GM19372 (cell line): ENCODE results near the gene ZCCHC9.
A peak's percentile ranks its signal among the peaks of the same experiment; 100 is the strongest.
"Not testable (repeated sequence)": the region's sequence is repeated elsewhere in the genome, so short reads cannot be mapped to it uniquely, and the experiment has no call there.

ENCODE experiments used
- ATAC-seq: cut with Tn5 transposase; IDR thresholded peaks from one replicate; pipeline ENCODE4 v1.9.1; 2021; ENCODE audit warnings: mild to moderate bottlenecking, low read depth, moderate library complexity; ENCODE audit not compliant: unreplicated experiment

The ZCCHC9 gene, protein sequence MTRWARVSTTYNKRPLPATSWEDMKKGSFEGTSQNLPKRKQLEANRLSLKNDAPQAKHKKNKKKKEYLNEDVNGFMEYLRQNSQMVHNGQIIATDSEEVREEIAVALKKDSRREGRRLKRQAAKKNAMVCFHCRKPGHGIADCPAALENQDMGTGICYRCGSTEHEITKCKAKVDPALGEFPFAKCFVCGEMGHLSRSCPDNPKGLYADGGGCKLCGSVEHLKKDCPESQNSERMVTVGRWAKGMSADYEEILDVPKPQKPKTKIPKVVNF

DNA sequence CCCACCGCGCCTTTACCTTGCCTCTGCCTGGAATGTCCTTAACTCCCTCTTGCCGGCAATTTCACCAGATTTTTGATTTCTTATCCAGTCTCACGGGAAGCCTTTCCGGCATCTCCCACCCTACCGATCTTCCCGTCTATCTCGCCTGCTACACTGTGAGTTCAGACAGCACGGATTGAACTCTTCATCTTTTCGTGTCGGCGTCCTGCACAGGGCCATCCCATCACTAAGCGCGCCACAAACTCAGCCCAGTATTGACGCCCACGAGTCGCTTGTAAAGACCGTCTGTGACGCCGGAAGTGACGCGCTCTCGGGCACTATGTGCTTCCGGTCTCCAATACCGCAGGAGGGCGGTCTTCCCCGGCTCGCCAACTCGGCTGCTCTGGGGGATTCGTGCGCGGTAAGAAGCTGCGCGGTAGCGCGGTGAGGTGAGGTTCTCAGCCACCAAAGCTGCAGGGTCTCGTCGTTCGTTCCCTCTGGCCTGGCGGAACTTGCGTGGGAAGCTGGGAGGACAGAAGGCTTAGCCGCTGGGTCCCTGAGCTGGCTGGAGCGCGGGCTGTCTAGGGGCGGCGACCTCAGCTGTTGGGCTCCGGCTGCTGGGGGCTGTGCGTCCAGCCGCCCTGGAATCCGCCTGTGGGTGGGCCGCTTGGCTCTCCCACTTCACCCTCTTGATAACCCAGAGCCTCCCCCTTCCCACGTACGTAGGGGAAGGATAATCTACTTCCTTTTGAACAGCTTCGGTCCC is at the start of gene ZCCHC9:
TSS of gene ZCCHC9 (plus strand) at position 317 of the 745 bp plus-strand sequence. CDS start 3,171 bp downstream, outside the sequence.
- ATAC-seq: peak; percentile 96

DNA sequence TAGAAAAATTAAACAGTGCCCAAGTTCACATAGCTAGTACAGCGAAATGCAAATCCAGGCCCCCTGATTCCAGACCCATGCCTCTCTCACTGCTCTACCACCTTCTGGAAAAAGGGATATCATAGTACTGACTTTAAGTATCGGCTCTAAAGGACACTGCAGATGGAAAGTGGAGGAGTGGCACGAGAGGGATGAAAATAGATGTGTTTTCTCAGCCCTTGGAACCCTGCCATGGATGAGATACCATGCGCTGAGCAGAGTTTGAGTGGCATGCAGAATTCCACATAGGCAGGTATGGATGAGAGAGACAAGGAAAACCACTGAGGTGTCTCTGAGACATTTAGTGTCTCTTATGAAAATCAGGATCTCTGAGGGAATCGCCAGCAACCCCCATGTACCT is 49.5 kb upstream of the ZCCHC9 start:
- ATAC-seq: no peak

DNA sequence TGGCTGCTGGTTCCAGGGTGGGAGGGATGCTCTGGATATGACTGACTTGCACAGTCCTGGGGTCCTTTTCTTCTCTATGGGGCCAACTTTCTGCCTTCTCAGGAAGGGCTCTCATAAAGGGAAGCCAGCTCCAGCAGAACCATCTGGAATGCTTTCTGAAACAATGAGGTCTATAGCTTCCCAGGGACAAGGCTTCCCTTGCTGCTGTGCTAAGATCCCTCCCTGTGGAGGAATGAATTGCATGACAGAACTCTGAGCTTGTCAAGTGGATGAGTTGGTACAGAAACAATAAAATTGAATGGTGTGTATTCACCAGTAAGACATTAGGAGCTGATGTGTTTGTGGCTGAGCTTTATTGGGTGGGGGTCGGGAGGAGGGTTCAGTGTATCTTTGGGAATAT is 48.5 kb upstream of the ZCCHC9 start:
- ATAC-seq: no peak

DNA sequence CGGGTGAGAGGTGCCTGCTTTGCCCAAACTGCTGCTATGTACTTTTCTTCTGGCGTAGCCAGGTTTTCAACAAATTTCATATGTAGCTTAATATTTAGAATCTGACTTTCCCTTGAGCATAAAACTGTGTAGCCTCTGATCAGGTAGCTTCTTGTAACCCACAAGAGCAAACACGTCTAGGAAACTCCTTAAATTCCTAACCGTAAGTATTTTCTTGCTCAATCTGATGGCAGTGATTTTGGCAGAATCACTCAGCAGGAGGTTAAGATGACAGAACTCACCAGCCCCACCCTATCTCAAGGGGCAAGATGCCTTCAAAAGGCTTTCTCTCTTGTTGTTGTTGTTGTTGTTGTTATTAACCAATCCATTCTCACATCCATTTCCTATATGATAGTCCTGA is 47.5 kb upstream of the ZCCHC9 start:
- ATAC-seq: no peak

DNA sequence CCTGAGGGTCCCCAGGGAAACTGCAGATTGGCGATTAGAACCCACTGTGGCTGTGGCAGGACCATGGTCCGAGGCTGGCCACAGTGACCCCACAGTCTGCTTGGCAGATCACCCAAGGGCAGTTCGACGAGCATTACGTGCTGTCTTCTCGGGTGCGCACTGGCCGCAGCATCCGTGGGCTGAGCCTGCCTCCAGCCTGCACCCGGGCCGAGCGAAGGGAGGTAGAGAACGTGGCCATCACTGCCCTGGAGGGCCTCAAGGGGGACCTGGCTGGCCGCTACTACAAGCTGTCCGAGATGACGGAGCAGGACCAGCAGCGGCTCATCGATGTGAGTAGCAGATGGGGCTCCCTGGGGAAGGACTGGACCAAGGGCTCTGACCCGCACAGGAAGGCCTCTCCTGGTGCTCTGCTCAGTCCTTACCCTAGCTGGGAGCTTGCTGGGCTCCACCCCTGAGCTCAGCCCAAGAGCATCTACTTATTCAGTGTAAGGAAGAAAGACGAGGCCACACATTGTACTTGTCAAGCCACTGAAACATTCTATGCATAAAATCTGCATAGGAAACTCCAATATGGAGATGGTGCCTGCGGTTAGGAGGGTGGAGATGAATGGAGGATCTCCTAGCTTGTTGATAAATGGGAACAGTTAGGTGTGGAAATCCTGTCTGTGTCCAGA is 46.4 kb upstream of the ZCCHC9 start:
- no peak for ATAC-seq

DNA sequence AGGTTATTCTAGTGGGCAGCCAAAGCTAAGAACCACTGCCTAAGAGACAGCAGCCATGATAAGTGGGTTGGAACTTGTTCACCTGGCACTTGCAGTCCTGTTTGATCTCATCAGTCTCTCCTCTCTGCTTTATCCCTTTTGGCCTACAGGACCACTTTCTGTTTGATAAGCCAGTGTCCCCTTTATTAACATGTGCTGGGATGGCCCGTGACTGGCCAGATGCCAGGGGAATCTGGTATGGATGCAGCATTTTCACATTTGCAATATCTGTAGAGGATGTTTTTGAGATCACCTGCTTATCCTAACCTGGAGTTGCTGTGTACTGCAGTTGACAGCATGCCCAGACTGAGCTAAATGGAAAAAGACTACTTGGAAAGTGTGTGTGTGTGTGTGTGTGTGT is 44.6 kb upstream of the ZCCHC9 start:
- ATAC-seq: no peak

DNA sequence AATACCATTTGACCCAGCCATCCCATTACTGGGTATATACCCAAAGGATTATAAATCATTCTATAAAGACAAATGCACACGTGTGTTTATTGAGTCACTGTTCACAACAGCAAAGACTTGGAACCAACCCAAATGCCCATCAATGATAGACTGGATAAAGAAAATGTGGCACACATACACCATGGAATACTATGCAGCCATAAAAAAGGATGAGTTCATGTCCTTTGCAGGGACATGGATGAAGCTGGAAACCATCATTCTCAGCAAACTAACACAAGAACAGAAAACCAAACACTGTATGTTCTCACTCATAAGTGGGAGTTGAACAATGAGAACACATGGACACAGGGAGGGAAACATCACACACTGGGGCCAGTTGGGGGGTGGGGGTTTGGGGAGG is 38.6 kb upstream of the ZCCHC9 start:
- ATAC-seq: not testable (repeated sequence)

DNA sequence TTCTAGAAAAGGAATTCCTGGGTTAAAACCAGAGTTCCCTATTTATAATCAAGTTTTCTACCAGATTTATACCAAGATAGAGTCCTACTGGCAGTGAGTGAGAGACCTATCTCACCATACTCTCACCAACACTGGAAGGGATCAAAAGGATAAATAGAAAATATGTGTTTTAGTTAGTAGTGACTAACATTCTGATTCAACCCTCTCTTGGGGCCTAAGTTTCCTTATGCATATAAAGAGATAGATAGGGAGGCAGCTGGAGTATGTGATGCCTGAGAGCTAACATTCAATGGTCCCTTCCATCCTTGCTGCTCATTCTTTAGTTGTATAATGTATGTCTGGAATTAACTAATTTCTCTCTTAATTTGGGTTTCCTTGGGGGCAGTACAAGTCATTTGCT is 36.3 kb upstream of the ZCCHC9 start:
- no peak for ATAC-seq

DNA sequence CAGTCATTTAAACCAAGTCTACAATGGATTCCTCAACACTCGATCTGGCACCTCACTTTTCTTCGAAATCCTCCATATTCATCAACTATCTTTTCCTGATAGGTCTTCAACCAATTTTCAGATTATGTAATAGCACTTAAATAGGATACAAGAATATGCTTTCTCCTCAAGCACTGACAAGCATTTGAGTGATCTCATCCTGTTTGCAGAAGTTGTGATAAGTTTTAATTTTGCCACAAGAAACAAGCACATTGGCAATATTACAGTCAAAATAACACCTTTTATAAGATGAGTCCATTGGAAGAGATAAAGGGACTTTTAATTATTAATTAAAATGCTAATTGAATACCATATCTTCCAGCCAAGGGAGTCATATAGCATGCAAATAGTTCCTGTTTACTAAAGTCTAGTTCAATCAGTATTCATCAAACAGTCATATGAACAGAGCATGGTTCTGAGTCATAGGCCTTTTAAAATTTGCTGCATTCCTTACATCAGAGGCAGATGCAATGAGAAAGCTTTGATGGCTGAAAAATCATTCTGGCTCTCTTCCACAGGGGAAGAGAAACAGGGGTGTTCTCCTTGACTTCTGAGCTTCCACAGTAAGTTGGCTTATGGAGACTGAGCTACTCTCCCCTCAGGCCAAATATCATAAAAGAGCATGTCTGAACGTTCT is 32.7 kb upstream of the ZCCHC9 start:
- no peak for ATAC-seq

DNA sequence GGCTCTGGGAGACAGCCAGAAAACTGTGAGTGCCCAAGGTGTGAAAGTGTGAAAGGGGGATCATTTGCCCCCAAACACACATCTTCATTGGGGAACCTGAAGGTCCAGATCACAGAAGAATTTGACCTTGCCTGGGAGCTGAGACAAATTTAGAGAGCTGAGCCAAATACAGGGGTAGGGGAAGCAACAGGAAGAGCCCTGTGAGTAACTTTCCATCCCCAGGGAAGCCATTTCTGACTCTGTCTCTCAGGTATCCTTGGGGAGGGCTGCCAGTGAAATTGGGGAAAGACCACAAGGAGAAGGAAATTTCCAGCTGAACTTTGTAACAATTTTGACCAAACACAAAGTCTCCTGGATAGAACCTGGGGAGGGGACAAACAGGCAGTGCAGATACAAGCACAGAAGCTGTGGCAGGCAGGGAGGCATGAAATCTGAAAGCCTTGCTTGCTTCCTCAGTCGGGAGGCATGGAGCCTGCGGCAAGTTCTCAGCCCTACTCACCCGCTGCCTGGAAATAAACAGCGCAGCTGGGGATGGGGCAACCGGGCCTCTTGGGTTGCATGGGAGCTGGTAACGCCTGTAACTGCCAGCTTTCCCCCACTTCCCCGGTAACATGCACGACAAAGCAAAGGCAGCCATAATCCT is 31.5 kb upstream of the ZCCHC9 start:
- ATAC-seq: no peak

DNA sequence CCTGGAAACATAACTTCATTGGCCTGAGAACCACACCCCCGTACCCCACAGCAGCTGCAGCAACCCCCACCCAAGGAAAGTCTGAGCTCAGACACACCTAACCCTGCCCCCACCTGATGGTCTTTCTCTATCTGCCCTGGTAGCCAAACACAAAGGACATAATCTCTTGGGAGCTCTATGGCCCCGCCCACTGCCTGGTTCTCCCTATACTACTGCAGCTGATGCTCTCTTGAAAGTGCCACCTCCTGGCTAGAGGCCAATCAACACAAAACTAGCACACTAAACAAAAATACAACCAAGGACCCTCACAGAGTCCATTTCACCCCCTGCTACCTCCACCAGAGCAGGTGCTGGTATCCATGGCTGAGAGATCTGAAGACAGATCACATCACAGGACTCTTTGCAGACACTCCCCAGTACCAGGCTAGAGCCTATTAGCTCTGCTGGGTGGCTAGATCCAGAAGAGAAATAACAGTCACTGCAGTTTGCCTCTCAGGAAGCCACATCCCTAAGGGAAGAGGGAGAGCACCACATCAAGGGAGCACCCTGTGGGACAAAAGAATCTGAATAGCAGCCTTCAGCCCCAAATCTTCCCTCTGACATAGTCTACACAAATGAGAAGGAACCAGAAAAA is 30.9 kb upstream of the ZCCHC9 start:
- ATAC-seq: not testable (repeated sequence)

DNA sequence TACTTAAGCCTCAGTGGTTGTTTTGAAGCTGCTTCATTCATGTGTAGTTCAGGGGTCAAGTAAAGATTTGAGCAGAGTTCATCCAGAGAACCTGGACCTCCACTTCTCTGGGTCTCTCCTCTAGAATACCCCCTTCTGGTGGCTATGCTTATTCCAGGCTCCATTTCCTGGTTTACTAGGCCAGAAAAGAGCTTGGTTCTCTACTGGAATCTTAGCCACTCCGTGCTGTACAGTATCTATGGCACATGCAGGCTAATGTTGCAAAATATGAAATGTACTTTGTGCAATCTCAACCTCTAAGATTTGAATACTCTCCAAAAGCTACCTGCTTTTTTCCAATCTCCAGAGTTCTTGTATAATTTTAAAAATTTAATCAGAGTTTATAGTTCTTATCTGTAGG is 17.4 kb upstream of the ZCCHC9 start:
- ATAC-seq: no peak

DNA sequence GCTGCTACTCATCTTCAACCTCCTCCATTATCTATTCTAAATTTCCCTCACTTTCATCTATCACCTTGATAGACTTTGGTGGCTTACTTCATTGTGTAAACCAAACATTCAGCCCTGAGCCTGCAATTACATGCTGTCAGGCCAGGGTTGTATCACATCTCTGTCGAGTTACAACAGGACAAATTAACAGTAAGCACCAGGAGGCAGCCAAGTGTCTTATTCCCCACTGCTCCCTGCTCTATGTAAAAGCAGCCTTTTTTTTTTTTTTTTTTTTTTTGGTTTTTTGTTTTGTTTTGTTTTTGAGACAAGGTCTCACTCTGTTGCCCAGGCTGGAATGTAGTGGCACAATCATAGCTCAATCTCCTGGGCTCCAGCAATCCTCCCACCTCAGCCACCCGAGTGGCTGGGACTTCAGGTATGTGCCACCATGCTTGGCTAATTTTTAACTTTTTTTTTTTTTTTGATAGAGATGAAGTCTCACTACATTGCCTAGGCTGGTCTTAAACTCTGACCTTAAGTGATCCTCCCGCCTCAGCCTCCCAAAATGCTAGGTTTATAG is 15.2 kb upstream of the ZCCHC9 start:
- no peak for ATAC-seq

DNA sequence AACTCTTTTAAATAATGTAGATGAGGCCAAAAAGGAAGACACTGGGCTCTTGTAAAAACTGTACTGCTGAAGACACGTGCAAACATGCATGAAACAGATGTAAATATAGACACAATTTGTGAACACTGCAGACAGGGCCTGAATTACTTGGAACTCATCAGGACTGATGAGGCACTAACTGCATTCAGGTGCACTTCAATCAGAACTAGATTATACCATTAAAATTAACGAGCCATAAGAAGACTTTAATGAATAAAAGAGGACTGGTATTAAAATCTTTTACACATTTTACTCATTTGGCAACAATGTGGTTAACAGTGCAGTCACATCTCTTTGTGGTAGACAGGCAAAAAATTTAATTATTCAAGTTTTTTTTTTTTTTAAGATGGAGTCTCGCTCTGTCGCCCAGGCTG is 13.4 kb upstream of the ZCCHC9 start:
- ATAC-seq: no peak

DNA sequence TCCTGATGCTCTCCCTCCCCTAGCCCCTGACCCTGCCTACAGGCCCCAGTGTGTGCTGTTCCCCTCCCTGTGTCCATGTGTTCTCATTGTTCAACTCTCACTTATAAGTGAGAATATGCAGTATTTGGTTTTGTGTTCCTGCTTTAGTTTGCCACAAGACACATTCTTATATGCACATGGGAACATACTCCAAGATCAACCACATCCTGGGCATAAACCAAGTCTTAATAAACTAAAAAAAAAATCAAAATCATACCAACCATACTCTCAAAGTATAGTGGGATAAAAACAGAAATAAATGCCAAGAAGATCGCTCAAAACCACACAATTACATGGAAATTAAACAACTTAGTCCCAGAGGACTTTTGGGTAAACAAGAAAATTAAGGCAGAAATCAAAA is 11.2 kb upstream of the ZCCHC9 start:
- no peak for ATAC-seq

DNA sequence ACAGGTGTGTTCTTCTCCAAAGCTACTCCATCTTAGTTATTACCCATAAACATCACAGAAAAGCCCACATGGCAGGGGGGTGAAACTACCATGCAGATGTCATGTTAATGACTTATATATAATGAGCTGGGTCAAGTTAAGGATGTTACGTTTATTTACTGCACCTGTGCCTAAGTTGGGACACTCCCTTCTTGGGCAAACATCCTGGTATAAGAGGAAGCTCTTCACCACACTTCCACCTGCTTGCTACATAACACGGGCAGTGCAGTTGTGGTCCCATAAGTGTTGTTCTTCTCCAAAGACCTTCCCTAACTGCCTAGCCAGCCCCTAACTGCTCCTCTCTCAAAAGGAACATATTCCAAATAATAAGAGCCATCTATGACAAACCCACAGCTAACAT is 9.3 kb upstream of the ZCCHC9 start:
- no peak for ATAC-seq

DNA sequence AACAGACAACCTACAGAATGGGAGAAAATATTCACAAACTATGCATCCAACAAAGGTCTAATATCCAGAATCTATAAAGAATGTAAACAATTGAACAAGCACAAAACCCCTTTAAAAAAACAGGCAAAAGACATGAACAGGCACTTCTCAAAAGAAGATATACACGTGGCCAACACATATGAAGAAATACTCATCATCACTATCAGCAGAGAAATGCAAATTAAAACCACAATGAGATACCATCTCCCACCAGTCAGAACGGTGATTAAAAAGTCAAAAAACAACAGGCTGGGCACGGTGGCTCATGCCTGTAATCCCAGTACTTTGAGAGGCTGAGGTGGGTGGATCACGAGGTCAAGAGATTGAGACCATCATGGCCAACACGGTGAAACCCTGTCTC is 7.4 kb upstream of the ZCCHC9 start:
- not testable (repeated sequence) for ATAC-seq

DNA sequence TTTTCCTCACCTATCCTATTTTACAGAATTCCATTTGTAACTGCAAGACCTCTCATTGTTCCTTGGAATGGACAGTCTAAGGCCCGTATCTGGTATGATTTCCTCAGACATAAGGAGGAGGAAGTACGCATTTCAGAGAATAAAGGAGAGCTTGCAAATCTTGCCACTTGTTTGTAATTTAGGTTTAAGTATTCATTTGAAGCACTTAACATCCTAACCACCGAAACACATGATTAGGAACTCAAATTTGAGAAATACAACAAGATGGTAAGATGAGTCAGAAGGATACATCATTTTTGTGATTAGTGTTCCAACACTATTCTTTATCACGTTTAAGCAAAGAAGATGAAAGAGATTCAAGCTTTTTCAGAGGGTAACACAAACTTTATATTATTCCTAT is 3.9 kb upstream of the ZCCHC9 start:
- ATAC-seq: no peak

DNA sequence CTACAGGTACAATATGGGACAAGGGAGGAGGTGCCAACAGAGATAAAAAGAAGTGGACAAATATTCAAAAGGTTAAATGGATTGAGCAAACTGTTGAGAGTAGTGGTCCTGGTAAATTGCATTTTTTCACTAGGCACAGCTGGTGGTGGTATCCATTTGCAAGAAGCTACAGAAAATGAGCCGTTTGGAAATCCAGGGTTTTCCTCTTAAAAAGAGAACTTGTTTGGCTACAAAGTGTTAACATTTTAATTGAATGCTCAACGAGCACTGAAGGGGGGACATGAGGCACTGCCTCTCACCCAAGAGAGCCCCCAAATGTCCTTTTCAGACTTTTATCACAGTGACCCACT is 491 bp upstream of the ZCCHC9 start:
- no peak for ATAC-seq

DNA sequence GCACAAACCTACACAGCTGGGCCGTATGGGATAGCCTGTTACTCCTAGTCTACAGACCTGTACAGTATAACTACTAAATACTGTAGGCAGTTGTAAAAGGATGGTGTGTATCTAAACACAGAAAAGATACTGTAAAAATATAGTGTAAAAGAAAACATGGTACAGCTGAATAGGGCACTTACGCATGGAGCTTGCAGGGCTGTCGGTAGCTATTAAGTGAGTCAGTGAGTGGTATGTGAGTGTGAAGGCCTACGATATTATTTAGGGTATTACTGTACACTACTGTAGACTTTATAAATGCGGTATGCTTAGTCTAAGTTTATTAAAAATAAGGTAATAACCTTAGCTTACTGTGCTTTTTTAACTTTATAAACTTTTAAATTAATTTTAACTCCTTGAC is 1.2 kb downstream of the ZCCHC9 start:
- ATAC-seq: no peak
